SK-N-SH treated with all-trans-retinoic acid at 6 μM for 48 hours (cell line): ENCODE data around the gene CGREF1.

Experiments used
- CREB5 ChIP-seq: fragments of 250-450 bp; sonication (Bioruptor Pico); IDR thresholded peaks from 2 replicates; pipeline ENCODE4 v1.5.1; 2020; ENCODE audit warnings: low read depth, mild to moderate bottlenecking, moderate library complexity
- CSDC2 ChIP-seq: fragments of 250-450 bp; sonication (Bioruptor Pico); IDR thresholded peaks from 2 replicates; pipeline ENCODE4 v1.5.0; 2020; ENCODE audit warnings: mild to moderate bottlenecking, moderate library complexity
- CSRNP3 ChIP-seq: fragments of 250-450 bp; sonication (Bioruptor Pico); IDR thresholded peaks from 2 replicates; pipeline ENCODE4 v1.5.1; 2021; ENCODE audit warnings: mild to moderate bottlenecking, moderate library complexity
- ISL1 ChIP-seq: fragments of 250-450 bp; sonication (Bioruptor Pico); IDR thresholded peaks from 2 replicates; pipeline ENCODE4 v2.1.2; 2022; ENCODE audit warnings: mild to moderate bottlenecking, moderate library complexity
- PATZ1 ChIP-seq: fragments of 250-450 bp; sonication (Bioruptor Pico); IDR thresholded peaks from 2 replicates; pipeline ENCODE4 v1.8.0; 2020; ENCODE audit warnings: mild to moderate bottlenecking, moderate library complexity, borderline replicate concordance
- POU6F1 ChIP-seq: fragments of 250-450 bp; sonication (Bioruptor Pico); IDR thresholded peaks from 2 replicates; pipeline ENCODE4 v1.8.0; 2021; ENCODE audit warnings: low read depth, mild to moderate bottlenecking, moderate library complexity, borderline replicate concordance
- PPARA ChIP-seq: fragments of 250-450 bp; sonication (Bioruptor Pico); IDR thresholded peaks from 2 replicates; pipeline ENCODE4 v1.5.0; 2020; ENCODE audit warnings: mild to moderate bottlenecking, borderline replicate concordance
- RARB ChIP-seq: fragments of 250-450 bp; sonication (Bioruptor Pico); IDR thresholded peaks from 2 replicates; pipeline ENCODE4 v1.8.0; 2021; ENCODE audit warnings: mild to moderate bottlenecking, moderate library complexity
- SNAI2 ChIP-seq: fragments of 250-450 bp; sonication (Bioruptor Pico); IDR thresholded peaks from 2 replicates; pipeline ENCODE4 v1.5.0; 2020; ENCODE audit warnings: mild to moderate bottlenecking, moderate library complexity
- TOX ChIP-seq: fragments of 250-450 bp; sonication (Bioruptor Pico); IDR thresholded peaks from 2 replicates; pipeline ENCODE4 v1.8.0; 2021; ENCODE audit warnings: mild to moderate bottlenecking, moderate library complexity, borderline replicate concordance
- ZFP3 ChIP-seq: fragments of 250-450 bp; sonication (Bioruptor Pico); IDR thresholded peaks from 2 replicates; pipeline ENCODE4 v1.5.0; 2020; ENCODE audit warnings: mild to moderate bottlenecking, moderate library complexity
- ZNF8 ChIP-seq: fragments of 450-650 bp; formaldehyde crosslinking; IDR thresholded peaks from 2 replicates; pipeline ENCODE4 v1.5.0; 2020; ENCODE audit warnings: mild to moderate bottlenecking, moderate library complexity

GRCh38 chr2:27147935-27148334 is 29.0 kb upstream of the CGREF1 start:
- TF ChIP-seq CSRNP3 (no peak), PATZ1 (CRISPR knock-in tag) (no peak), CSDC2 (no peak), ZFP3 (CRISPR knock-in tag) (no peak), CREB5 (CRISPR knock-in tag) (no peak), ZNF8 (CRISPR knock-in tag) (no peak), ISL1 (CRISPR knock-in tag) (no peak), PPARA (CRISPR knock-in tag) (no peak), SNAI2 (no peak), TOX (CRISPR knock-in tag) (no peak), POU6F1 (no peak), RARB (CRISPR knock-in tag) (no peak)
